Thyroid gland (tissue), 4 donors: ENCODE measurements around the gene ANXA6. TPM values are rescaled to one million over a fixed set of nuclear protein-coding genes. Genes with fewer than 3 reads are reported as not detected.

Source experiments
- DNase-seq, 2 donors: peaks; one replicate each; pipeline ENCODE4 v3.0.0-alpha.2; 2019
- H3K27ac ChIP-seq, 3 donors: fragments of 200-600 bp; sonication (generic); 1 replicate in 2 of 3; 2 replicates in 1 of 3; pipeline ENCODE4 v1.5.1; 2016 to 2019; ENCODE audit warnings: mild to moderate bottlenecking in 1 of 3, moderate library complexity in 1 of 3
- H3K27me3 ChIP-seq: fragments of 200-600 bp; sonication (generic); one replicate; pipeline ENCODE4 v1.5.1; 2019
- H3K36me3 ChIP-seq, 2 donors: fragments of 200-600 bp; sonication (generic); one replicate each; pipeline ENCODE4 v1.5.1; 2016 to 2019
- H3K4me1 ChIP-seq, 2 donors: fragments of 200-600 bp; sonication (generic); one replicate each; pipeline ENCODE4 v1.5.1; 2017 to 2019
- H3K4me3 ChIP-seq, 3 donors: fragments of 200-600 bp; sonication (generic); replicated peaks in 1 of 3; 1 replicate in 2 of 3; 2 replicates in 1 of 3; pipeline ENCODE4 v1.5.1; 2016; ENCODE audit warnings: mild to moderate bottlenecking in 1 of 3
- H3K9me3 ChIP-seq: fragments of 200-600 bp; sonication (generic); one replicate; pipeline ENCODE4 v1.5.1; 2017
- CTCF ChIP-seq, 6 experiments: fragments of 200-600 bp in 3 of 6; fragments of 450-650 bp in 3 of 6; sonication (generic) in 3 of 6; IDR thresholded peaks; one replicate each; pipeline ENCODE4 v1.5.1; 2016 to 2019; ENCODE audit warnings: antibody characterized with exemption in 6 of 6, mild to moderate bottlenecking in 2 of 6, inconsistent platforms in 1 of 6, moderate library complexity in 1 of 6
- POLR2A ChIP-seq, 2 donors: fragments of 450-650 bp; IDR thresholded peaks; one replicate each; pipeline ENCODE4 v1.6.1; 2017; ENCODE audit warnings: antibody characterized with exemption in 2 of 2, mild to moderate bottlenecking in 2 of 2, moderate library complexity in 1 of 2
- WGBS, 2 donors: methylation state at CpG; one replicate each; pipeline ENCODE4 v1.1.5; 2017; 5-methylcytosine and 5-hydroxymethylcytosine counted together
- intact Hi-C: fragments of 100-400 bp; cut with DNase I; formaldehyde crosslinking; loops from one replicate; pipeline ENCODE4 v1.15.1; 2023
- total RNA-seq, 4 donors: library from RNA; depleted of rRNA; stranded (reverse); fragments of >200 nt; gene quantifications; one replicate each; pipeline ENCODE4 v1.2.3, GENCODE V29; 2016

The ANXA6 gene
- total RNA-seq, 4 donors from 2014 or later = 122 to 283 (median 180) TPM

GRCh38 chr5:151085517-151086041, 72.0 kb downstream of the ANXA6 start:
- H3K27me3 ChIP-seq = no peaks in the 10 kb centered on the region
- DNase-seq = peak in 1 of 2 donors; percentile 34
- TF ChIP-seq CTCF (IDR thresholded peaks at IDR 0.05) (no peak), POLR2A (IDR thresholded peaks at IDR 0.05) (no peak)
- H3K9me3 ChIP-seq = no peaks in the 10 kb centered on the region
- H3K4me3 ChIP-seq = no peak overlapping the region
- peak overlapping the region; percentile 52 to 72 (median 57) for H3K27ac ChIP-seq
- WGBS, 2 donors = 31 to 51% methylated on average over 9 of the region's 9 CpGs
- intact Hi-C loops = no loop called here
- H3K36me3 ChIP-seq = no peaks in the 10 kb centered on the region
- H3K4me1 ChIP-seq = peaks cover 15 to 55% of the 10 kb centered on the region in 2 donors

- H3K4me3 ChIP-seq = no peak overlapping the region
- H3K4me1 ChIP-seq = peaks cover 15 to 62% of the 10 kb centered on the region in 2 donors
- H3K27ac ChIP-seq = peak overlapping the region in 1 of 3 donors; percentile 72
- no peaks in the 10 kb centered on the region for H3K36me3 ChIP-seq
- no peaks in the 10 kb centered on the region for H3K9me3 ChIP-seq
- H3K27me3 ChIP-seq = no peaks in the 10 kb centered on the region
- intact Hi-C loops = no loop called here
- TF ChIP-seq CTCF (IDR thresholded peaks at IDR 0.05) (no peak), POLR2A (IDR thresholded peaks at IDR 0.05) (no peak)
- DNase-seq = no peak
- 94 to 95% methylated on average over 7 of the region's 7 CpGs for WGBS, 2 donors
Measured at GRCh38 chr5:151084363-151084762, 73.2 kb downstream of the ANXA6 start.

GRCh38 chr5:151083081-151083676, 74.4 kb downstream of the ANXA6 start:
- Histone ChIP-seq H3K4me1 (peaks cover 15 to 74% of the 10 kb centered on the region in 2 donors), H3K27me3 (no peaks in the 10 kb centered on the region), H3K4me3 (no peak overlapping the region), H3K9me3 (no peaks in the 10 kb centered on the region), H3K36me3 (no peaks in the 10 kb centered on the region), H3K27ac (peak overlapping the region in 2 of 3 donors; percentile 31 to 99)
- intact Hi-C loops = no loop called here
- TF ChIP-seq CTCF (IDR thresholded peaks at IDR 0.05) = no peak
- peak in 1 of 2 donors; percentile 31 for TF ChIP-seq POLR2A (IDR thresholded peaks at IDR 0.05)
- DNase-seq = peak; percentile 72 to 74
- WGBS, 2 donors = 53 to 60% methylated on average over 3 of the region's 3 CpGs

GRCh38 chr5:151082282-151082902, 75.2 kb downstream of the ANXA6 start:
- no peaks in the 10 kb centered on the region for H3K36me3 ChIP-seq
- 66 to 74% methylated on average over 6 of the region's 6 CpGs for WGBS, 2 donors
- H3K27me3 ChIP-seq = no peaks in the 10 kb centered on the region
- H3K27ac ChIP-seq = peak overlapping the region; percentile 97 to 99 (median 99)
- H3K4me3 ChIP-seq = no peak overlapping the region
- no peak for DNase-seq
- intact Hi-C loops = no loop called here
- H3K4me1 ChIP-seq = peaks cover 15 to 78% of the 10 kb centered on the region in 2 donors
- no peak for TF ChIP-seq POLR2A (IDR thresholded peaks at IDR 0.05)
- peak in 3 of 6 experiments; percentile 7 to 17 (median 10) for TF ChIP-seq CTCF (IDR thresholded peaks at IDR 0.05)
- no peaks in the 10 kb centered on the region for H3K9me3 ChIP-seq
